Measurements from ENCODE around the gene NR3C1.

Gene NR3C1

GRCh38 chr5:143418140-143418866, 14.8 kb upstream of the NR3C1 start:
- no peak for DNase-seq (ENCODE audit: low spot score)
- TF ChIP-seq CTCF (IDR thresholded peaks at IDR 0.05; ENCODE audit: extremely low read depth, missing control alignments): no peak

- no peak for DNase-seq (ENCODE audit: low spot score)
- no peak for TF ChIP-seq CTCF (IDR thresholded peaks at IDR 0.05; ENCODE audit: extremely low read depth, missing control alignments)
Measured at GRCh38 chr5:143417503-143418139, 14.1 kb upstream of the NR3C1 start.

GRCh38 chr5:143416411-143416810, 12.9 kb upstream of the NR3C1 start:
- no peak for TF ChIP-seq CTCF (IDR thresholded peaks at IDR 0.05; ENCODE audit: extremely low read depth, missing control alignments)
- no peak for DNase-seq (ENCODE audit: low spot score)

- TF ChIP-seq CTCF (IDR thresholded peaks at IDR 0.05; ENCODE audit: extremely low read depth, missing control alignments): no peak
- no peak for DNase-seq (ENCODE audit: low spot score)
Measured at GRCh38 chr5:143413958-143414669, 10.6 kb upstream of the NR3C1 start.

GRCh38 chr5:143412661-143413342, 9.3 kb upstream of the NR3C1 start:
- TF ChIP-seq CTCF (IDR thresholded peaks at IDR 0.05; ENCODE audit: extremely low read depth, missing control alignments): no peak
- no peak for DNase-seq (ENCODE audit: low spot score)

GRCh38 chr5:143409926-143410325, 6.4 kb upstream of the NR3C1 start:
- no peak for DNase-seq (ENCODE audit: low spot score)
- TF ChIP-seq CTCF (IDR thresholded peaks at IDR 0.05; ENCODE audit: extremely low read depth, missing control alignments): no peak
